ENCODE measurements around the gene UBE2E2.

UBE2E2 gene

DNA sequence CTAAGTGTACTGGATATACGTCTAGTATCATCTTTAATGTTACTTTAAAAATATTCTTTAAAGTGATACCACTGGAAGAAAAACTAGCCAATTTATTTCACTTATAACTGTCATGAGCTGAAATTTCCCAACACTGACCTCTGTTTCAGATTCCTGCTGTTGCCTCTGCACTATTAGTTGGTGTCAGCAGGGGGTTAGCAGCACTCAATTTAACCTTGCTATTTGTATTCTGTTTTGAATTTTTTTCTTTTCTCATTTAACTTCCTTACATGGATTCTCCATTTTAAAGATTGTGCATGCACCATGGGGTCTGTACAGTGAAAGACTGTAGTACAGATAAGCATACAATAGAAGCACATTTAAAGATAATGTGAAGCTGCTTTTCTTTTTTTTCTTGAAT lies 169.2 kb downstream of the UBE2E2 start:
- Histone ChIP-seq H2BK5ac (ENCODE audit: low read length) (no peak overlapping the region), H3K9ac (ENCODE audit: low read depth, low read length, poor library complexity) (no peak overlapping the region), H3K18ac (ENCODE audit: low read length) (no peak overlapping the region), H3K4me2 (ENCODE audit: insufficient read depth, low read length, poor library complexity, severe bottlenecking) (no peak overlapping the region), H4K8ac (ENCODE audit: low read depth, low read length) (no peak overlapping the region), H2BK12ac (ENCODE audit: low read length) (no peak overlapping the region), H2BK15ac (ENCODE audit: low read length) (no peak overlapping the region), H4K91ac (ENCODE audit: low read depth, low read length, poor library complexity) (no peak overlapping the region), H2BK120ac (ENCODE audit: low read depth, low read length) (no peak overlapping the region), H3K79me1 (ENCODE audit: low read depth, low read length) (no peaks in the 10 kb centered on the region), H3K4me3 (ENCODE audit: low read length in 2 of 2) (no peak overlapping the region), H3K9me3 (replicated peaks in 1 of 2; ENCODE audit: control insufficient read depth in 2 of 2, insufficient read depth in 1 of 2, low read depth in 1 of 2, low read length in 2 of 2) (no peaks in the 10 kb centered on the region), H3K4ac (ENCODE audit: low read length) (no peak overlapping the region), H2AK5ac (ENCODE audit: low read depth, low read length) (no peak overlapping the region), H3K4me1 (ENCODE audit: control insufficient read depth in 2 of 2, insufficient read depth in 1 of 2, low read depth in 1 of 2, low read length in 2 of 2) (peaks cover 2 to 3% of the 10 kb centered on the region in 2 donors), H3K36me3 (replicated peaks in 1 of 2; ENCODE audit: control insufficient read depth in 2 of 2, insufficient read depth in 2 of 2, low read length in 2 of 2) (no peaks in the 10 kb centered on the region), H3K23ac (ENCODE audit: low read depth, low read length, poor library complexity) (no peak overlapping the region), H3K27me3 (ENCODE audit: control insufficient read depth in 3 of 3, insufficient read depth in 3 of 3, low read depth in 1 of 3, low read length in 3 of 3) (no peaks in the 10 kb centered on the region), H3K14ac (ENCODE audit: low read length) (no peak overlapping the region), H2AFZ (ENCODE audit: low read length) (no peak overlapping the region), H3K27ac (replicated peaks; ENCODE audit: low read length) (no peak overlapping the region)
- WGBS, 2 donors (ENCODE audit: extremely low coverage in 2 of 2, insufficient read length in 2 of 2, insufficient replicate concordance in 1 of 2) = no CpG with 5 or more reads among the region's 1 CpG
- DNase-seq (ENCODE audit: low spot score) = no peak

DNA sequence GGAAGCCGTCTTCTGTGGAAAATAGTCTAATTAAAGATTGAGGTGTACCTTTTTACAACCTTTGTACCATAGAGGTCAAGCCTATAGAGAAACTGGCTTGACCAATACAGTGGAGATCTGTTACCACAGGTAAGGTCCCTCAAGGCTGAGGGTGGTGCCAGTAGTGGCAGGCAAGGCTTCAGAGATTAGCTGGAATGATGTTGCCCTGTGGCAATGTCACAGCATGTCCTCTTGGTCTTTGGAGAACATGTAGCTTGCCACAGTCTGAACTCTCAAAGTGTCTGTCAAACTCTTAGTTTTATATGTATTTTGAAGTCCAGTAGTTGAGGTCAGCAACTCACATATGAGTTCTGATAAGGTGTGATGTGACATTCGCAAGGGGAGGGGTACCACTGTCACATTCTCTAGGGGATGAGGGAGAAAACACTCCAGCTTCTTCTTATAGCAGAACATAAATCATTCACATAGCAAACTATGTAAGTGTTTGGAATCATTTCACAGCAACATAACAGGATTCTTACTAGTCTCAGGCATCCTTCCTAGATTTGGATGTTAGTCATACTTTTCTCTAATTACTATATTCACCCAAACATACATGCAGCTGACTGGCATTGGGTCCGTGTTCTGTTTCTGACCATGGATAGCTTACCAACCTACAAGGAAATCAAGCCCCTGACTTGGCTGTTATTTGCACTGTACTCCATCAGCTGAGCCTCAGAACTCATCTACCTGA lies 173.6 kb downstream of the UBE2E2 start:
- Histone ChIP-seq H4K8ac (ENCODE audit: low read depth, low read length) (no peak overlapping the region), H3K4ac (ENCODE audit: low read length) (no peak overlapping the region), H3K27me3 (ENCODE audit: control insufficient read depth in 3 of 3, insufficient read depth in 3 of 3, low read depth in 1 of 3, low read length in 3 of 3) (no peaks in the 10 kb centered on the region), H3K9me3 (replicated peaks in 1 of 2; ENCODE audit: control insufficient read depth in 2 of 2, insufficient read depth in 1 of 2, low read depth in 1 of 2, low read length in 2 of 2) (no peaks in the 10 kb centered on the region), H2BK5ac (ENCODE audit: low read length) (no peak overlapping the region), H2BK120ac (ENCODE audit: low read depth, low read length) (no peak overlapping the region), H2BK12ac (ENCODE audit: low read length) (no peak overlapping the region), H3K4me1 (ENCODE audit: control insufficient read depth in 2 of 2, insufficient read depth in 1 of 2, low read depth in 1 of 2, low read length in 2 of 2) (peaks cover 2 to 3% of the 10 kb centered on the region in 2 donors), H3K14ac (ENCODE audit: low read length) (no peak overlapping the region), H3K18ac (ENCODE audit: low read length) (no peak overlapping the region), H3K9ac (ENCODE audit: low read depth, low read length, poor library complexity) (no peak overlapping the region), H3K79me1 (ENCODE audit: low read depth, low read length) (no peaks in the 10 kb centered on the region), H2BK15ac (ENCODE audit: low read length) (no peak overlapping the region), H3K36me3 (replicated peaks in 1 of 2; ENCODE audit: control insufficient read depth in 2 of 2, insufficient read depth in 2 of 2, low read length in 2 of 2) (no peaks in the 10 kb centered on the region), H2AK5ac (ENCODE audit: low read depth, low read length) (no peak overlapping the region), H2AFZ (ENCODE audit: low read length) (no peak overlapping the region), H4K91ac (ENCODE audit: low read depth, low read length, poor library complexity) (no peak overlapping the region), H3K4me3 (ENCODE audit: low read length in 2 of 2) (no peak overlapping the region), H3K4me2 (ENCODE audit: insufficient read depth, low read length, poor library complexity, severe bottlenecking) (no peak overlapping the region), H3K23ac (ENCODE audit: low read depth, low read length, poor library complexity) (no peak overlapping the region), H3K27ac (replicated peaks; ENCODE audit: low read length) (no peak overlapping the region)
- no CpG with 5 or more reads among the region's 3 CpGs for WGBS, 2 donors (ENCODE audit: extremely low coverage in 2 of 2, insufficient read length in 2 of 2, insufficient replicate concordance in 1 of 2)
- no peak for DNase-seq (ENCODE audit: low spot score)

DNA sequence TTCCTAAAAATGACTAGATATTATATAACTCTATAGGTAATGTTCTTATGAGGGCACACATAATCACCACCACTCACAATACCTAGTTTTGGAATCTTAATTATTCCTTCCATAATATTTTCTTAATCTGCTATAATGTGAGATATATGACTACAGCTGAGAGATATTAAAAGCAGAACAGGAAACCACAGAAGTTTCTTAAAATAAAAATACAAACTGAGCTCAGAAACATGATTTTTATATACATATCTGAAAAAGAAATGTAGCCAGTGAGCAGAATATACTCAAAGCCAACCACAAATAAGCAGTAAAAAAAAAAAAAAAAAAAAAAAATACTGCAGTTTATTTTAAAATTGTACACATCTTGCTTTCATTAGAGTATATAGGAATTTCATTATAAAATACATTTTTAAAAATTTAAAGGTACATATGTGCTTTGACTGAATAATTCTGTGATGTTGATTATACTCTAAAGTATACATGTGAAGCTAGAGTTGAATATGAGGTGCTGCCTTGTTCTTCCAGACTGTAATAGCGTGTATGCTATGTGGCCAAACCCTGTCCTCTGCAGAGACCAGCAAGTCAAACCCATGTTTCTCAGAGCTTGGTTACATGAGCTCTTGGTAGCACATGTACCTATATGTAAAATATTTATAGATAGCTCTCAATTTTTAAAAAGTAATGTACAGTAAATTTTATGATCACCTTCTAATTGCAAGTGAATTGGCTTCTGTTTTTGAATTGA lies 175.0 kb downstream of the UBE2E2 start:
- WGBS, 2 donors (ENCODE audit: extremely low coverage in 2 of 2, insufficient read length in 2 of 2, insufficient replicate concordance in 1 of 2) = no CpG with 5 or more reads among the region's 1 CpG
- Histone ChIP-seq H3K4me3 (ENCODE audit: low read length in 2 of 2) (no peak overlapping the region), H3K36me3 (replicated peaks in 1 of 2; ENCODE audit: control insufficient read depth in 2 of 2, insufficient read depth in 2 of 2, low read length in 2 of 2) (no peaks in the 10 kb centered on the region), H3K4me2 (ENCODE audit: insufficient read depth, low read length, poor library complexity, severe bottlenecking) (no peak overlapping the region), H2BK5ac (ENCODE audit: low read length) (no peak overlapping the region), H3K27me3 (ENCODE audit: control insufficient read depth in 3 of 3, insufficient read depth in 3 of 3, low read depth in 1 of 3, low read length in 3 of 3) (no peaks in the 10 kb centered on the region), H3K79me1 (ENCODE audit: low read depth, low read length) (no peaks in the 10 kb centered on the region), H3K27ac (replicated peaks; ENCODE audit: low read length) (no peak overlapping the region), H2AFZ (ENCODE audit: low read length) (no peak overlapping the region), H4K8ac (ENCODE audit: low read depth, low read length) (no peak overlapping the region), H3K23ac (ENCODE audit: low read depth, low read length, poor library complexity) (no peak overlapping the region), H2BK12ac (ENCODE audit: low read length) (no peak overlapping the region), H2BK120ac (ENCODE audit: low read depth, low read length) (no peak overlapping the region), H2BK15ac (ENCODE audit: low read length) (no peak overlapping the region), H3K4me1 (ENCODE audit: control insufficient read depth in 2 of 2, insufficient read depth in 1 of 2, low read depth in 1 of 2, low read length in 2 of 2) (peaks cover 0 to 2% of the 10 kb centered on the region in 2 donors), H3K14ac (ENCODE audit: low read length) (no peak overlapping the region), H2AK5ac (ENCODE audit: low read depth, low read length) (no peak overlapping the region), H3K4ac (ENCODE audit: low read length) (no peak overlapping the region), H4K91ac (ENCODE audit: low read depth, low read length, poor library complexity) (no peak overlapping the region), H3K18ac (ENCODE audit: low read length) (no peak overlapping the region), H3K9ac (ENCODE audit: low read depth, low read length, poor library complexity) (no peak overlapping the region), H3K9me3 (replicated peaks in 1 of 2; ENCODE audit: control insufficient read depth in 2 of 2, insufficient read depth in 1 of 2, low read depth in 1 of 2, low read length in 2 of 2) (no peaks in the 10 kb centered on the region)
- no peak for DNase-seq (ENCODE audit: low spot score)

DNA sequence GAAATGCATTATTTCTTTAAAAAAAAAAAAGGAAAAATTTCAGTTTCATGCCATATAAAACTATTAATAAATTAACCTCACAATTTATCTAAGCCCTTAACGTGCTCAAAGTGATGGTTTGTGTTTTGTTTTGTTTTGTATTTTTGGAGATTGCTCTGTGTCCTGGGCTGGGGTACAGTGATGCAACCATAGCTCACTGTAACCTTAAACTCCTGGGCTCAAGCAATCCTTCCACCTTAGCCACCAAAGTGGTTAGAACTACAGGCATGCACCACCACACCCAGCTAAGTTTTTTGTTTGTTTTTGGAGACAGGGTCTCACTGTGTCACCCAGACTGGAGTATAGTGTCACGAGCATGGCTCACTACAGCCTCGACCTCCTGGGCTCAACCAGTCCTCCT lies 180.7 kb downstream of the UBE2E2 start:
- no peak overlapping the region for H2BK12ac ChIP-seq (ENCODE audit: low read length)
- H3K4me3 ChIP-seq (ENCODE audit: low read length in 2 of 2) = no peak overlapping the region
- DNase-seq (ENCODE audit: low spot score) = no peak
- H2AFZ ChIP-seq (ENCODE audit: low read length) = no peak overlapping the region
- no peak overlapping the region for H2BK5ac ChIP-seq (ENCODE audit: low read length)
- no peaks in the 10 kb centered on the region for H3K4me1 ChIP-seq (ENCODE audit: control insufficient read depth in 2 of 2, insufficient read depth in 1 of 2, low read depth in 1 of 2, low read length in 2 of 2)
- H3K9ac ChIP-seq (ENCODE audit: low read depth, low read length, poor library complexity) = no peak overlapping the region
- no peak overlapping the region for H2BK120ac ChIP-seq (ENCODE audit: low read depth, low read length)
- H3K79me1 ChIP-seq (ENCODE audit: low read depth, low read length) = no peaks in the 10 kb centered on the region
- no peak overlapping the region for H3K4me2 ChIP-seq (ENCODE audit: insufficient read depth, low read length, poor library complexity, severe bottlenecking)
- H4K91ac ChIP-seq (ENCODE audit: low read depth, low read length, poor library complexity) = no peak overlapping the region
- no peak overlapping the region for H3K14ac ChIP-seq (ENCODE audit: low read length)
- no peak overlapping the region for H3K23ac ChIP-seq (ENCODE audit: low read depth, low read length, poor library complexity)
- no peak overlapping the region for H3K18ac ChIP-seq (ENCODE audit: low read length)
- H3K27me3 ChIP-seq (ENCODE audit: control insufficient read depth in 3 of 3, insufficient read depth in 3 of 3, low read depth in 1 of 3, low read length in 3 of 3) = no peaks in the 10 kb centered on the region
- H3K27ac ChIP-seq (replicated peaks; ENCODE audit: low read length) = no peak overlapping the region
- no peaks in the 10 kb centered on the region for H3K36me3 ChIP-seq (replicated peaks in 1 of 2; ENCODE audit: control insufficient read depth in 2 of 2, insufficient read depth in 2 of 2, low read length in 2 of 2)
- no peak overlapping the region for H4K8ac ChIP-seq (ENCODE audit: low read depth, low read length)
- WGBS, 2 donors (ENCODE audit: extremely low coverage in 2 of 2, insufficient read length in 2 of 2, insufficient replicate concordance in 1 of 2) = no CpG with 5 or more reads among the region's 3 CpGs
- no peaks in the 10 kb centered on the region for H3K9me3 ChIP-seq (replicated peaks in 1 of 2; ENCODE audit: control insufficient read depth in 2 of 2, insufficient read depth in 1 of 2, low read depth in 1 of 2, low read length in 2 of 2)
- H2AK5ac ChIP-seq (ENCODE audit: low read depth, low read length) = no peak overlapping the region
- no peak overlapping the region for H3K4ac ChIP-seq (ENCODE audit: low read length)
- H2BK15ac ChIP-seq (ENCODE audit: low read length) = no peak overlapping the region
